HepG2 (cell line): ENCODE measurements around the gene RHBDF2. TPM values are rescaled to one million over a fixed set of nuclear protein-coding genes. Genes with fewer than 3 reads are reported as not detected.

ENCODE experiments used
- BRD4 ChIP-seq: sonication (generic); formaldehyde crosslinking; IDR thresholded peaks from 2 replicates; pipeline ENCODE4 v1.4.0; 2020; ENCODE audit warnings: missing genetic modification reagents
- GLI4 ChIP-seq: sonication (generic); formaldehyde crosslinking; IDR thresholded peaks from 2 replicates; pipeline ENCODE4 v1.5.1; 2020; ENCODE audit warnings: missing genetic modification reagents, mild to moderate bottlenecking, moderate library complexity, borderline replicate concordance
- HCFC1 ChIP-seq: fragments of 150-350 bp; IDR thresholded peaks from 2 replicates; pipeline ENCODE4 v1.6.1; 2014; ENCODE audit warnings: low read depth, low read length
- HIVEP1 ChIP-seq: sonication (generic); formaldehyde crosslinking; IDR thresholded peaks from 2 replicates; pipeline ENCODE4 v1.4.0; 2020; ENCODE audit warnings: mild to moderate bottlenecking, missing genetic modification reagents
- HOXA9 ChIP-seq: sonication (generic); formaldehyde crosslinking; IDR thresholded peaks from 2 replicates; pipeline ENCODE4 v1.8.1; 2022; ENCODE audit warnings: missing genetic modification reagents, mild to moderate bottlenecking, moderate library complexity, borderline replicate concordance
- IRX3 ChIP-seq: sonication (generic); formaldehyde crosslinking; IDR thresholded peaks from 2 replicates; pipeline ENCODE4 v1.8.1; 2023; ENCODE audit warnings: mild to moderate bottlenecking, low read depth, missing genetic modification reagents, borderline replicate concordance
- JDP2 ChIP-seq: sonication (generic); formaldehyde crosslinking; IDR thresholded peaks from 2 replicates; pipeline ENCODE4 v1.8.1; 2022; ENCODE audit warnings: missing genetic modification reagents, borderline replicate concordance
- MED1 ChIP-seq: sonication (generic); formaldehyde crosslinking; IDR thresholded peaks from 2 replicates; pipeline ENCODE4 v1.4.0; 2020; ENCODE audit warnings: missing genetic modification reagents
- MXD1 ChIP-seq: sonication (generic); formaldehyde crosslinking; IDR thresholded peaks from 2 replicates; pipeline ENCODE4 v1.4.0; 2020; ENCODE audit warnings: mild to moderate bottlenecking, missing genetic modification reagents
- NR1H2 ChIP-seq: sonication (generic); formaldehyde crosslinking; IDR thresholded peaks from 2 replicates; pipeline ENCODE4 v1.8.1; 2022; ENCODE audit warnings: low read depth, missing genetic modification reagents, borderline replicate concordance
- PCBP1 ChIP-seq: fragments of 200-400 bp; formaldehyde crosslinking; IDR thresholded peaks from 2 replicates; pipeline ENCODE4 v1.6.1; 2017; ENCODE audit warnings: mild to moderate bottlenecking, low read depth, low read length, borderline replicate concordance
- RAD51 ChIP-seq: fragments of 450-650 bp; IDR thresholded peaks from 2 replicates; pipeline ENCODE4 v1.6.1; 2016; ENCODE audit warnings: borderline replicate concordance
- SOX5 ChIP-seq: IDR thresholded peaks from 2 replicates; pipeline ENCODE4 v1.6.1; 2016; ENCODE audit warnings: borderline replicate concordance
- TEAD2 ChIP-seq: sonication (generic); formaldehyde crosslinking; IDR thresholded peaks from 2 replicates; pipeline ENCODE4 v1.9.0; 2021; ENCODE audit warnings: missing genetic modification reagents
- ZBTB10 ChIP-seq: sonication (generic); formaldehyde crosslinking; IDR thresholded peaks from 2 replicates; pipeline ENCODE4 v1.4.0; 2020; ENCODE audit warnings: missing genetic modification reagents, borderline replicate concordance
- ZFP91 ChIP-seq: sonication (generic); formaldehyde crosslinking; IDR thresholded peaks from 2 replicates; pipeline ENCODE4 v1.9.0; 2022; ENCODE audit warnings: missing genetic modification reagents, mild to moderate bottlenecking, borderline replicate concordance
- ZNF12 ChIP-seq: sonication (generic); formaldehyde crosslinking; IDR thresholded peaks from 2 replicates; pipeline ENCODE4 v1.5.0; 2020; ENCODE audit warnings: missing genetic modification reagents
- ZNF121 ChIP-seq: sonication (generic); formaldehyde crosslinking; IDR thresholded peaks from 2 replicates; pipeline ENCODE4 v1.5.0; 2020; ENCODE audit warnings: mild to moderate bottlenecking, missing genetic modification reagents
- ZNF136 ChIP-seq: sonication (generic); formaldehyde crosslinking; IDR thresholded peaks from 2 replicates; pipeline ENCODE4 v1.8.1; 2022; ENCODE audit warnings: low read depth, mild to moderate bottlenecking, moderate library complexity, missing genetic modification reagents
- ZNF180 ChIP-seq: sonication (generic); formaldehyde crosslinking; IDR thresholded peaks from 2 replicates; pipeline ENCODE4 v1.4.0; 2020; ENCODE audit warnings: low read depth, missing genetic modification reagents, borderline replicate concordance
- ZNF281 ChIP-seq: sonication (generic); formaldehyde crosslinking; IDR thresholded peaks from 2 replicates; pipeline ENCODE4 v1.4.0; 2020; ENCODE audit warnings: missing genetic modification reagents, borderline replicate concordance
- ZNF501 ChIP-seq: sonication (generic); formaldehyde crosslinking; IDR thresholded peaks from 2 replicates; pipeline ENCODE4 v1.5.1; 2020; ENCODE audit warnings: mild to moderate bottlenecking, moderate library complexity, missing genetic modification reagents
- ZNF576 ChIP-seq: sonication (generic); formaldehyde crosslinking; IDR thresholded peaks from 2 replicates; pipeline ENCODE4 v1.4.0; 2020; ENCODE audit warnings: mild to moderate bottlenecking, missing genetic modification reagents
- polyA plus RNA-seq, 8 experiments: library from polyadenylated mRNA; depleted of rRNA in 3 of 8; stranded (reverse) in 7 of 8; unstranded in 1 of 8; fragments of >200 nt; fragmentation: Illumina TruSeq in 4 of 8; extraction: Trizol in 4 of 8; gene quantifications; 2 replicates each; pipeline versions ENCODE4 v1.2.1 to v1.2.3, GENCODE V29; 2011 to 2016; ENCODE audit warnings: low read depth in 4 of 8, missing spikeins in 1 of 8, mixed read lengths in 1 of 8; ENCODE audit not compliant: insufficient read depth in 1 of 8
- total RNA-seq, 5 experiments: library from RNA; depleted of rRNA; stranded (reverse); fragments of >200 nt; fragmentation: Illumina TruSeq; extraction: Trizol; gene quantifications; 2 replicates each; pipeline ENCODE4 v1.2.3, GENCODE V29; 2016; ENCODE audit warnings: low read depth in 1 of 5

RHBDF2 gene
- total and polyA plus RNA-seq, 2 of the 13 experiments (the other 11 are each of a cell fraction or from before 2014, with no cell fraction given) = 7.8 to 24.2 TPM

GRCh38 chr17:76499267-76499667 lies 2.0 kb downstream of the RHBDF2 start (continued):
- TF ChIP-seq ZNF136 (CRISPR knock-in tag) (peak; percentile 44; the same call in 1 of the 2 replicates), IRX3 (CRISPR knock-in tag) (no peak), ZNF281 (CRISPR knock-in tag) (peak; percentile 73; the same call in 1 of the 2 replicates), BRD4 (no peak), GLI4 (no peak), JDP2 (CRISPR knock-in tag) (no peak), MXD1 (CRISPR knock-in tag) (0 out of 2 replicates have a peak, but pooled peaks have one; percentile 64), ZNF12 (CRISPR knock-in tag) (peak; percentile 56; the same call in 1 of the 2 replicates), NR1H2 (CRISPR knock-in tag) (no peak), PCBP1 (no peak), ZNF121 (CRISPR knock-in tag) (no peak), ZBTB10 (CRISPR knock-in tag) (peak; percentile 97; the same call in 1 of the 2 replicates), RAD51 (no peak), HIVEP1 (CRISPR knock-in tag) (peak; percentile 88), TEAD2 (CRISPR knock-in tag) (no peak), HCFC1 (no peak), ZNF180 (CRISPR knock-in tag) (no peak), ZNF576 (CRISPR knock-in tag) (0 out of 2 replicates have a peak, but pooled peaks have one; percentile 38), MED1 (CRISPR knock-in tag) (peak; percentile 86), ZNF501 (CRISPR knock-in tag) (peak; percentile 60; the same call in 1 of the 2 replicates), SOX5 (CRISPR knock-in tag) (peak; percentile 90), HOXA9 (no peak), ZFP91 (CRISPR knock-in tag) (no peak)
